ENCODE data around the gene TMBIM1.

Gene TMBIM1

DNA sequence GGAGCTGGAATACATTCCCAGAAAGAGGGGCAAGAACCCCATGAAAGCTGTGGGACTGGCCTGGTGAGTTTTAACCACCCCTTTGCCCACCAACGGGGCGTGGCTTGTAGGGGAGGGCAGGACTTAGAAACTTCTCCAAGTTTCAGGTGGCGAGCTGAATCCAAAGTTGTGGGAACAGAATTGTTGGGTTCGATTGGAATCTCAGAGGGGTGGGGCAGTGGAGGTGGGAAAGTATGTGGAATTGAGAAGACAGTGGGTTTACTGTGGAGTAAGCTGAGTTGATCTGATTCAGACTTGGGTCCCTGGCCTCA is 20.9 kb downstream of the TMBIM1 start:
- H3K4me1 ChIP-seq (ENCODE audit: control insufficient read depth, insufficient read depth, low read length) = 0 out of 2 replicates have a peak, but pooled peaks cover 2% of the 10 kb centered on the region
- no peak overlapping the region for H3K27ac ChIP-seq (ENCODE audit: low read length)
- H3K36me3 ChIP-seq (ENCODE audit: control insufficient read depth, insufficient read depth, low read length) = peaks cover 11% of the 10 kb centered on the region; the same call in 1 of the 2 replicates
- WGBS (ENCODE audit: insufficient coverage, insufficient read length) = no CpG with 5 or more reads among the region's 4 CpGs
- no peaks in the 10 kb centered on the region for H3K27me3 ChIP-seq (ENCODE audit: control insufficient read depth, insufficient read depth, low read length)
- H3K4me3 ChIP-seq (ENCODE audit: low read length) = peak overlapping the region; percentile 91; the same call in 1 of the 2 replicates
- no peaks in the 10 kb centered on the region for H3K9me3 ChIP-seq (ENCODE audit: control insufficient read depth, insufficient read depth, low read length)
- DNase-seq (ENCODE audit: low read depth, low spot score) = no peak

DNA sequence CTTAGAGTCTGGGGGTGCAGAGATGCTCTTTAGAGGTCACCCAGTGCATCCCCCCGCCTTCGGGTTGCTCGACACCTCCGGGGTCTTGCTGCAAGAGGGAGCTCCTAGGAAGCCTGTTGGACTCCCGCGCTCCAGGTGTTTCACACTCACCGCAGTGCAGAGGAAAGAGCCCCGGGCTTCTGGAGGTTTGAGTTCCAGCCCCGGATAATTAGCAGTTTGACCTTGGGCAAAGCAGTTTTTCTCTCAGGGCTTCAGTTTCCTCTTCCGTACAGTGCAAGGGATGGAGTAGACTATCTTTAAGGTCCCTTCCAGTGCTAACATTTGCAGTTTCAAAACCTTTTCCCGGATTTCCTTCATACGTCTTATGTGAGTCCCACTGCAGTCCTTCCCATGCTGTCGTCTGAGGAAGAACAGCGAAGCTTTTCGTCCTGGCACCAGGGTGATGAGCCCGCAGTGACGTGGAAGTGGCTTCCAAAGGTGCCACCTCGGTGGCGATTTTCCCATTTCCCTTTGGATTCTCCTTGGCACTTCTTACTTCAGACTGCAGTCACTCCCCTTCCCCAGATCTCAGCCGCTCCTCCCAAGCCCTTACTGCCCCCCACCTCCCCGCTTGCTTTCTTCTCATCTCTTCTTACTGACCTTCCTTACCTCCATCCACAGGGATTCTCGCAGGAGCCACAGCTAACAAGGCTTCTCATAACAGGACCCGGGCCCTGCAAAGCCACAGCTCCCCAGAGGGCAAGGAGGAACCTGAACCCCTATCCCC is 21.4 kb downstream of the TMBIM1 start:
- WGBS (ENCODE audit: insufficient coverage, insufficient read length) = no CpG with 5 or more reads among the region's 23 CpGs
- Histone ChIP-seq H3K4me3 (ENCODE audit: low read length) (peak overlapping the region; percentile 91), H3K27me3 (ENCODE audit: control insufficient read depth, insufficient read depth, low read length) (no peaks in the 10 kb centered on the region), H3K27ac (ENCODE audit: low read length) (no peak overlapping the region), H3K4me1 (ENCODE audit: control insufficient read depth, insufficient read depth, low read length) (0 out of 2 replicates have a peak, but pooled peaks cover 2% of the 10 kb centered on the region), H3K36me3 (ENCODE audit: control insufficient read depth, insufficient read depth, low read length) (peaks cover 17% of the 10 kb centered on the region; the same call in 1 of the 2 replicates), H3K9me3 (ENCODE audit: control insufficient read depth, insufficient read depth, low read length) (no peaks in the 10 kb centered on the region)
- DNase-seq (ENCODE audit: low read depth, low spot score) = no peak

DNA sequence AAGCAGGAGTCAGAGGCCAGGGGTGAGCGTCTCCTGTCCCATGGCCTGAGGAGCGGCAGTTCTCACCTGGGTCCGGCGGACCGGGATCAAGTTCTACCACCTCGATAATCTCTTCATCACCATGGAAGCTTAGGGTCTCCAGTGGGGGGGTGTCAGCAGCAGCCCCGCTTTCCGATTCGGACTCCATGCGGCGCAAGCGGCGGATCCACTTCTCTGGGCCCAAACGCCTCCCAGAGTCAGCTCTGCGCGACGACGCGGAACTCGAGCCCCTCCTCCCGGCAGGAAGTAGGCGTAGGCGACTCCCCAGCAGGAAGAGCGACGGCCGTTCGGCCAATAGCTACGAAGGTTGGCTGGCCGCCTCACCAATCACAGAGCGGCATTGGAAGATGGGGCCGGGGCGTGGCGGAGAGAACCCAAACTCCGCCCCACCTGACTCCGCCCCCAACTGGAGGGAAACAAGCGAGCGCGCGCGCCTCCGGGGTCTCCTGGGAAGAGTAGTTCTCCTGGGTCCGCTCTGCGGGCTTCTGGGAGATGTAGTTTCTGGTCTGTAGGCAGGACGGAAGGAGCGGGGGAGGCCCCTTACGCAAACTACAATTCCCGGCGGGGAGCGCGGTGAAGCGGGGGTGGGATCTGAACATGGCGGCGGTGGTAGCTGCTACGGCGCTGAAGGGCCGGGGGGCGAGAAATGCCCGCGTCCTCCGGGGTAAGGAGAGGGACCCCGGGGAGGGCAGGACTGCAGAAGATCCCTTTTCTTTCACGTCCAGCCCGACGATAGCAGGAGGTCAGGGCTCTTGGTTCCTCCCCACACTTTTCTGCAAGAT is 22.2 kb downstream of the TMBIM1 start, which contains the start of the genes AAMP and PNKD:
AAMP (minus strand) TSS at position 238 of the 821 bp plus-strand sequence; CDS start at position 187, 51 bp downstream.
PNKD (plus strand) TSS at position 620 of the 821 bp plus-strand sequence; CDS start at position 637, 17 bp downstream.
- peak; percentile 93 for DNase-seq (ENCODE audit: low read depth, low spot score)
- Histone ChIP-seq H3K4me1 (ENCODE audit: control insufficient read depth, insufficient read depth, low read length) (0 out of 2 replicates have a peak, but pooled peaks cover 2% of the 10 kb centered on the region), H3K9me3 (ENCODE audit: control insufficient read depth, insufficient read depth, low read length) (no peaks in the 10 kb centered on the region), H3K4me3 (ENCODE audit: low read length) (peak within 1 kb of the TSS; percentile 91), H3K27me3 (ENCODE audit: control insufficient read depth, insufficient read depth, low read length) (no peaks in the 10 kb centered on the region), H3K36me3 (ENCODE audit: control insufficient read depth, insufficient read depth, low read length) (peaks cover 19% of the 10 kb centered on the region; the same call in 1 of the 2 replicates), H3K27ac (ENCODE audit: low read length) (no peak within 1 kb of the TSS)
- no CpG with 5 or more reads among the region's 64 CpGs for WGBS (ENCODE audit: insufficient coverage, insufficient read length)

DNA sequence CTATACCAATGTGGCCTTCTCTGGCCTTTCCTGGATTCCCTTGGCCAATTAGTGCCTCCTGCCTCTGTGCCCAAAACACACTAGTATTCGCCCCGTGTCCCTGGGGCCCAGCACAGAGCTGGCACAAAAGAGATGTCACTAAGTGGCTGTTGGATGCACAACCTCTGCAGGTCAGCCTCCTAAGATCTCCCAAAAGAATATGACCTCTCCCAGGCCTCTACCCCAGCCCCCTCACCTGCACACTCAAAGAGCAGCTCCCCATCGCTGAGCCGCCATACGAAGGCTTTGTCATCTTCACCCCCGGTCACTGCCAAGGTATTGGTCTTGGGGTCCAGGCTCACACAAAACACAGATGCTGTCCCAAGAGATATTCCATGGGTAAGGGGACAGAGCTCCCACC is 25.0 kb downstream of the TMBIM1 start:
- H3K4me1 ChIP-seq (ENCODE audit: control insufficient read depth, insufficient read depth, low read length) = 0 out of 2 replicates have a peak, but pooled peaks cover 2% of the 10 kb centered on the region
- no peak overlapping the region for H3K27ac ChIP-seq (ENCODE audit: low read length)
- H3K27me3 ChIP-seq (ENCODE audit: control insufficient read depth, insufficient read depth, low read length) = no peaks in the 10 kb centered on the region
- no peak overlapping the region for H3K4me3 ChIP-seq (ENCODE audit: low read length)
- H3K36me3 ChIP-seq (ENCODE audit: control insufficient read depth, insufficient read depth, low read length) = peaks cover 26% of the 10 kb centered on the region; the same call in 1 of the 2 replicates
- WGBS (ENCODE audit: insufficient coverage, insufficient read length) = no CpG with 5 or more reads among the region's 6 CpGs
- DNase-seq (ENCODE audit: low read depth, low spot score) = no peak
- H3K9me3 ChIP-seq (ENCODE audit: control insufficient read depth, insufficient read depth, low read length) = no peaks in the 10 kb centered on the region

DNA sequence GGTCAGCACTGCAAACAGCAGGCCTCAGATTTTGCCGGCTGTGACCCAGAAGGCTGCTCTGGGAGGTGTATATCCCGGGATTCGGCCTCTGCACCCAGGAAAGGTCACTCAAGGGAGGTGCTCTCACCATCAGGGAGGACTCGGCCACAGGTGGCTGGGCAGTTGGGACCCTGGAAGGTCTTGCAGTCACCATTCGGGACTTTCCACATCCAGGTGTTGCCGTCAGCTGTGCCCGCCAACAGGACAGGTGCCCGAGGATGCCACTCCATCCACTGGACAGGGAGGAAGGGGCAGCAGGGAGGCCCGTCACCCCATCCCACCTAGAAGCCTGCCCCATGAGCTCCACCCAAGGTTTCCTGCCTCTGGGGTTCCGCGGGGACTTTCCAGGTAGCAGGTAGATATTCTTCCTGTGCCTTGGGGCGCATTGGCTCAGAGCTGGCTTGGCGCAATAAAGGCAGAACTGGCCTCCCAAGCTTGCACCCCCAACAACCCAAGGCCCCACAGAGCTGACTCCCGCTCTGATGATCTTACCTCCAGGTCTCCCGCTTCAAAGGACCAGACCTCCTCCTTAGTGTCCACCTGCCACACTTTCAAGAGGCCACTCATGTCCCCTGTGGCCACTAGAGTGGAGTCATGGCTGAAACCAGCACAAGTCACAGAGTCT is 25.9 kb downstream of the TMBIM1 start:
- no CpG with 5 or more reads among the region's 15 CpGs for WGBS (ENCODE audit: insufficient coverage, insufficient read length)
- H3K36me3 ChIP-seq (ENCODE audit: control insufficient read depth, insufficient read depth, low read length) = peaks cover 28% of the 10 kb centered on the region; the same call in 1 of the 2 replicates

DNA sequence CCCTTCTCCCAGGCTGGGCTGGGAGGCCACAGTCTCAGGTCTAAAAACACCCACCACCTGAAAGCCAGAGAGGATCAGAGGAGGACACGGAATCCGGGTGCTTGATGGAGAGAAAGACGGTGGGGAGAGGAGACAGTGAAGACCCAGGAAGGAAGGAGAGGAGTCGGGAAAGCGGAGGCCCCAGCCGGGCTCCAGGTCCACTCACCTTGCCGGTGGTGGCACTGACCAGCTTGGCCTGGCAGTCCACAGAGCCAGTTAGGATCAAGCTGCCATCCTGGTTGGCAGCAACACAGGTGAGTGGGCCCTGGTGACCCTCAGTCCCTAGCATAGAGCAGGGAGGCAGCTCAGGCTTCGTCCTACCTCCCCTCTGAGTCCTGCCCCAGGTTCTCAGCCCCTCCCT is 26.7 kb downstream of the TMBIM1 start:
- no peak for DNase-seq (ENCODE audit: low read depth, low spot score)
- Histone ChIP-seq H3K27ac (ENCODE audit: low read length) (no peak overlapping the region), H3K9me3 (ENCODE audit: control insufficient read depth, insufficient read depth, low read length) (no peaks in the 10 kb centered on the region), H3K27me3 (ENCODE audit: control insufficient read depth, insufficient read depth, low read length) (no peaks in the 10 kb centered on the region), H3K4me1 (ENCODE audit: control insufficient read depth, insufficient read depth, low read length) (peaks cover 10% of the 10 kb centered on the region), H3K4me3 (ENCODE audit: low read length) (no peak overlapping the region), H3K36me3 (ENCODE audit: control insufficient read depth, insufficient read depth, low read length) (peaks cover 28% of the 10 kb centered on the region; the same call in 1 of the 2 replicates)
- no CpG with 5 or more reads among the region's 8 CpGs for WGBS (ENCODE audit: insufficient coverage, insufficient read length)

More for the DNA sequence above, 25.9 kb downstream of the TMBIM1 start:
- peaks cover 6% of the 10 kb centered on the region; the same call in 1 of the 2 replicates for H3K4me1 ChIP-seq (ENCODE audit: control insufficient read depth, insufficient read depth, low read length)
- no peak overlapping the region for H3K4me3 ChIP-seq (ENCODE audit: low read length)
- no peak for DNase-seq (ENCODE audit: low read depth, low spot score)
- no peak overlapping the region for H3K27ac ChIP-seq (ENCODE audit: low read length)
- no peaks in the 10 kb centered on the region for H3K27me3 ChIP-seq (ENCODE audit: control insufficient read depth, insufficient read depth, low read length)
- H3K9me3 ChIP-seq (ENCODE audit: control insufficient read depth, insufficient read depth, low read length) = no peaks in the 10 kb centered on the region

DNA sequence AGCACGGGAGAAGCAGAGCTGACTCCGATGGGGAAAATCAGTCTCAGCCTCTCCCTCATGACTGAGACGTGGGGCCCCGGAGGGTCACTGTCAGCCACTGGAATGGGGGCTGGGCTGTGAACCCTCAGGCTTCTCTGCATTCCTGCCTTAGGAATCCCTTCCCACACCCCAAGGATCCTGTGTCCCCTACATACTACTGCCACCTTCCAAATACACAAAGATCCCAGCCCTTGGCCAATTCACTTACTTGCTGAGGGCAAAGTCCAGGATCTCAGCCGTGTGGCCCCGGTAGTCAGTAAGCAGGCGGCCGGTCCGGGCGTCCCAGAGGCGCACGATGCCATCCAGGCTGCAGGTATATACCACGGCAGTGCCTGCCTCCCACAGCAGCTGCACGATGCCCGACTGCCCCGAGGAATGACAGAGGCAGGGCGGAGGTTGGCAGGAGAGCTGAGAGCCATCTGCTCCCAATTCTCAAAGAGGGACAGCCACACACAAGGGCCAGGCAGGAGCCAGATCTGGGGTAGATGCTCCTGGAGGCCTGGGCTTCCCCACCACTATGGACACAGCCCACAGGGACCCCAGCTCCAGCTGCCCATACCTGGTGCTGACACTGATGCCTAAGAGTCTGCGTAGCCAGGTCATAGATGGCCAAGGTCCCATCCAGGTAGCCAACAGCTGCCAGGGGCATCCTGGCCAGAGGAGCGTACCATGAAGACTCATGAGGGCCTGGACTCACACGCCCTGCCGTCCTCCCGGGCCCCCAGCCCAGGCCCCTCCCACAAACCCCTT is 27.3 kb downstream of the TMBIM1 start:
- WGBS (ENCODE audit: insufficient coverage, insufficient read length) = no CpG with 5 or more reads among the region's 22 CpGs
- Histone ChIP-seq H3K27me3 (ENCODE audit: control insufficient read depth, insufficient read depth, low read length) (no peaks in the 10 kb centered on the region), H3K27ac (ENCODE audit: low read length) (no peak overlapping the region), H3K9me3 (ENCODE audit: control insufficient read depth, insufficient read depth, low read length) (no peaks in the 10 kb centered on the region), H3K4me1 (ENCODE audit: control insufficient read depth, insufficient read depth, low read length) (peaks cover 14% of the 10 kb centered on the region), H3K4me3 (ENCODE audit: low read length) (no peak overlapping the region), H3K36me3 (ENCODE audit: control insufficient read depth, insufficient read depth, low read length) (peaks cover 28% of the 10 kb centered on the region; the same call in 1 of the 2 replicates)
- no peak for DNase-seq (ENCODE audit: low read depth, low spot score)

DNA sequence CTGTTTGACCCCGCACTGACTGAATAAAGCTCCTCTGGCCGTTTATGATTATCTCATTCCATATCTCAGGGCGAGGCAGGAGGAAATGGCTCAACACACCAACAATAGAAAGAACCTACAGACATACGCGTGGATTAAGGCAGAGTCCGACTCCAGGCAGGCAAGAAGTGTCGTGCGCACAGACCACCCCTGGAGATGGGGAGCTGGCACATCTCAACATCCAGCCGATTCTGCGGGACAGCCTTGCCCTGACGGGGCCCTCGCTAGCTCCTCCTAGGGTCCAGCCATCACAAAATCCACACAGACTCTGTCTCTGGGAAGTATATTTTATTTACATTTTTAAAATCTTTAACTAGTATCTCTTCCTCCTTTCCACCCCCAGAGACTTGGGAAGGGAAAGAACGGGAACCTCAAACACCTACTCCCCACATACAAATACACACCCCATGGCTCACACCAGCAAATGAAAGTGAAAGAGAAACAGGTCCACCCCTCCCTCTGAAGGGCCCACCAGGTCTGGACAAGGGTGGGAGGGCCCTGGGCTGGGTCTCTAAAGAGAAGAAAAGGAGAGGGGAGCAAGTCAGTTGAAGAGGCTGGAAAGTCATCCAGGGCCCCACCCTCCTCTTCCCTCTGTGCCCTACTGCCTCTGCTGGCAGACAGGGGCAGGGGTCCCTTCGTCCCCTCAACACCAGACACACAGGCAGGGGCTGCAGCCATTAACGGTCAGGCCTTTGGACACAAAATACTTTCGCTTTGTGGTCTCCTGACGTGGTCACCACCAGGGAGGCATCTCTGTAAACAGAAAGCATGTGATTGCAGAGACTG is 28.3 kb downstream of the TMBIM1 start:
- peaks cover 12% of the 10 kb centered on the region for H3K4me1 ChIP-seq (ENCODE audit: control insufficient read depth, insufficient read depth, low read length)
- no peak overlapping the region for H3K27ac ChIP-seq (ENCODE audit: low read length)
- H3K27me3 ChIP-seq (ENCODE audit: control insufficient read depth, insufficient read depth, low read length) = no peaks in the 10 kb centered on the region
- no peak overlapping the region for H3K4me3 ChIP-seq (ENCODE audit: low read length)
- DNase-seq (ENCODE audit: low read depth, low spot score) = no peak
- H3K9me3 ChIP-seq (ENCODE audit: control insufficient read depth, insufficient read depth, low read length) = no peaks in the 10 kb centered on the region
- H3K36me3 ChIP-seq (ENCODE audit: control insufficient read depth, insufficient read depth, low read length) = peaks cover 28% of the 10 kb centered on the region; the same call in 1 of the 2 replicates
- no CpG with 5 or more reads among the region's 17 CpGs for WGBS (ENCODE audit: insufficient coverage, insufficient read length)
